Peyer's patch (tissue), 4 donors: ENCODE measurements around the gene MEIS1.

ENCODE experiments used
- CTCF ChIP-seq, 6 experiments: fragments of 450-650 bp in 4 of 6; fragments of 200-600 bp in 2 of 6; sonication (generic) in 1 of 6; IDR thresholded peaks; one replicate each; pipeline ENCODE4 v1.5.1; 2017 to 2019; ENCODE audit warnings: antibody characterized with exemption in 6 of 6, mild to moderate bottlenecking in 3 of 6, moderate library complexity in 1 of 6
- POLR2A ChIP-seq, 2 donors: fragments of 450-650 bp; IDR thresholded peaks; one replicate each; pipeline ENCODE4 v1.5.1; 2017; ENCODE audit warnings: antibody characterized with exemption in 2 of 2, mild to moderate bottlenecking in 2 of 2, moderate library complexity in 2 of 2

GRCh38 chr2:66570471-66570870 lies 135.5 kb downstream of the MEIS1 start:
- TF ChIP-seq CTCF (IDR thresholded peaks at IDR 0.05) (no peak), POLR2A (IDR thresholded peaks at IDR 0.05) (no peak)
